ACC112 (cell line): ENCODE results near the gene PHKB.

Source experiments
- H2AFZ ChIP-seq: fragments of 200-600 bp; sonication (generic); one replicate; pipeline ENCODE4 v1.6.0; 2017; ENCODE audit warnings: antibody characterized with exemption, low read length; ENCODE audit not compliant: unreplicated experiment
- H3K27ac ChIP-seq: fragments of 200-600 bp; sonication (generic); 2 replicates; pipeline ENCODE4 v1.5.1; 2014; ENCODE audit warnings: low read depth, mild to moderate bottlenecking, antibody characterized with exemption, low read length, moderate library complexity
- H3K27me3 ChIP-seq: fragments of 200-600 bp; sonication (generic); 2 replicates; pipeline ENCODE4 v1.6.1; 2014; ENCODE audit warnings: mild to moderate bottlenecking, antibody characterized with exemption, low read length, moderate library complexity, mixed read lengths; ENCODE audit not compliant: insufficient read depth
- H3K36me3 ChIP-seq: fragments of 200-600 bp; sonication (generic); 2 replicates; pipeline ENCODE4 v1.6.1; 2016; ENCODE audit warnings: mild to moderate bottlenecking, antibody characterized with exemption, low read length, moderate library complexity, mixed read lengths; ENCODE audit not compliant: insufficient read depth
- H3K4me1 ChIP-seq: fragments of 200-600 bp; sonication (generic); one replicate; pipeline ENCODE4 v1.6.1; 2016; ENCODE audit warnings: low read length, mixed read lengths; ENCODE audit not compliant: insufficient read depth, unreplicated experiment, control insufficient read depth
- H3K4me3 ChIP-seq: fragments of 200-600 bp; sonication (generic); 2 replicates; pipeline ENCODE4 v1.5.1; 2014; ENCODE audit warnings: mild to moderate bottlenecking, low read depth, low read length
- H3K79me2 ChIP-seq: fragments of 200-600 bp; sonication (generic); one replicate; pipeline ENCODE4 v1.6.0; 2016; ENCODE audit warnings: low read length; ENCODE audit not compliant: control insufficient read depth, unreplicated experiment, insufficient read depth

PHKB gene

DNA sequence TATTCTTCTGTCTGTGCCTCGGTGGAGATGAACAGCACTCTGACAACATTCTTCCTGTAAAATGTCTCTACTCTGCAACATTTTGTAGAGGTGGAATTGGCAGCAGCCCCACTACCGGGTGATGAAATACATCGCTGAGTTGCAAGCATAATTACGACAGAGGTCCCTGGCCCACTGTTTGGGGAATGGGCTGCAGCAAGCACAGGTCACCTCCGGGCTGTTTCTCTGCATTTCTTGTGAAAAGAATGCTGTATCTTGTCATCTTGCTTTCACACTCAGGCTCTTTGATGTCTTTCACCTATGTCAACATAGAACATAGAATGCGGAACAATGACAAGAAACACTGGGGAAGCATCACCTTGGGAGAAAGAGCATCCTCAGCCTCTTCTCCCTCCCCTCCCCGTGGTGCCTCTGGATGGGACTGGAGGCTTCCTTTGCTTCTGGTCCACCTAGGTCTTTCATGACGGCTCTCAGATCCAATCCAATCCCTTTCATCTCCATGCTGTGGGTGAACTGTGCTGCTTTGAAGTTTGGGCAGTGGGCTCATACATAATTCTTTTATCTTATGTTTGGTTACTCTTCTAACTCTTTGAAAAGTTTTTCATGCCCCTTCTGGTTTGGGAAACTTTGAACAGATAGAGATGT lies 265.0 kb downstream of the PHKB start:
- Histone ChIP-seq H3K27ac (no peak overlapping the region), H3K79me2 (no peaks in the 10 kb centered on the region), H3K27me3 (no peaks in the 10 kb centered on the region; the same call in 1 of the 2 replicates), H3K36me3 (no peaks in the 10 kb centered on the region), H2AFZ (no peak overlapping the region), H3K4me1 (peaks cover 8% of the 10 kb centered on the region), H3K4me3 (no peak overlapping the region)

DNA sequence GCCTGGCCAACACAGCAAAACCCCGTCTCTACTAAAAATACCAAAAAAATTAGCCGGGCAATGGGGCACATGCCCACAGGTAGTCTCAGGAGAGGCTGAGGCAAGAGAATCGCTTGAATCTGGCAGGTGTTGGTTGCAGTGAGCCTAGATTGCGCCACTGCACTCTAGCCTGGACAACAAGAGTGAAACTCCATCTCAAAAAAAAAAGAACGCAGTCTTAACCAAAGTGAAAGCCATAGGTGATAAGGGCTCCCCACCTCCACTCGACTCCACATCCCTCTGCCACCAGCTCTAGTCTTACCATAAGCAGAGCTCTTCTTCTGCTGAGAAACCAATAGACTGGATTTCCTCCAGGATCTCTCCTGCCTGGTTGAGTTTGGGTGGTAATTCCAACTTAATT lies 266.0 kb downstream of the PHKB start:
- Histone ChIP-seq H3K4me1 (peaks cover 18% of the 10 kb centered on the region), H3K27ac (no peak overlapping the region), H3K79me2 (no peaks in the 10 kb centered on the region), H3K27me3 (no peaks in the 10 kb centered on the region; the same call in 1 of the 2 replicates), H3K36me3 (no peaks in the 10 kb centered on the region), H2AFZ (no peak overlapping the region), H3K4me3 (no peak overlapping the region)

DNA sequence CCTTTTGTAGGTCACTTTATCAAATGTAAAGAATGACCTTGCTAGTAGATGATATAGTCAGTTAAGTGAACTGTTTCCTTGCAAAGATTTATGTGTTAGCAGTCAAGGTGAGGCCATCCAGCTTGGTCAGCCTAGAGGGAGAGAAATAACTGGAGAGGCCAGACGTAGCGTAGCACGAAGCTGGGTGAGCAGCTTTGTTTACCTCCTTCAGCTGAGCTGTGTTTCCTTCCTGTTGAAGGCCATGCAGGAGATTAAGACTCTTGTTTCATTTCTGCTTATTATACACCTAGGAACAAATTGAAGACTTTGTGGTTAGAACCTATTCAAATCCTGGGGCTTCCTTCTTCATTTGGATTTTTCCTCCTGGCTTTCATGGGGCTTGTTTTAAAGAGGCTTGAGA lies 267.1 kb downstream of the PHKB start:
- H3K27ac ChIP-seq = no peak overlapping the region
- no peaks in the 10 kb centered on the region; the same call in 1 of the 2 replicates for H3K27me3 ChIP-seq
- no peaks in the 10 kb centered on the region for H3K79me2 ChIP-seq
- no peaks in the 10 kb centered on the region for H3K36me3 ChIP-seq
- no peak overlapping the region for H3K4me3 ChIP-seq
- no peak overlapping the region for H2AFZ ChIP-seq
- H3K4me1 ChIP-seq = peaks cover 23% of the 10 kb centered on the region

DNA sequence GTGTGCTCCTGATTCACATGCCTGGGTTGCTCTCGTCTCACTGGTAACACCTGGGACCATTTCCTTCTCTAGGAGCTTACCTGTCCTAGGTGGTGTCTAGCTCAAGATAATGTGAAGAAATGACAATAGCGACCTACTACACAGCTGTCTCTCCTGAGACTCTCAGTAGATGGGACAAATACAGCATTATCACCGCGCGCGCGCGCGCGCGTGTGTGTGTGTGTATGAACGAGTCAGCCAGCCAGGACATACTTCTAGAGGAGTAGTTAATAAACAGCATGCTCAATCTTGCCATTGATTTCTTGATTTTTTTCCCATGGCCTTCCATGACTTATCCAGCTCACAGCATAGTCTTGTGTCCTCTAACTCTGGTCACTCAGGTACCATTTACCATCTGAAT lies 268.6 kb downstream of the PHKB start:
- no peak overlapping the region for H3K4me3 ChIP-seq
- peaks cover 26% of the 10 kb centered on the region for H3K4me1 ChIP-seq
- H3K27ac ChIP-seq = no peak overlapping the region
- no peak overlapping the region for H2AFZ ChIP-seq
- no peaks in the 10 kb centered on the region for H3K79me2 ChIP-seq
- no peaks in the 10 kb centered on the region; the same call in 1 of the 2 replicates for H3K27me3 ChIP-seq
- H3K36me3 ChIP-seq = no peaks in the 10 kb centered on the region

DNA sequence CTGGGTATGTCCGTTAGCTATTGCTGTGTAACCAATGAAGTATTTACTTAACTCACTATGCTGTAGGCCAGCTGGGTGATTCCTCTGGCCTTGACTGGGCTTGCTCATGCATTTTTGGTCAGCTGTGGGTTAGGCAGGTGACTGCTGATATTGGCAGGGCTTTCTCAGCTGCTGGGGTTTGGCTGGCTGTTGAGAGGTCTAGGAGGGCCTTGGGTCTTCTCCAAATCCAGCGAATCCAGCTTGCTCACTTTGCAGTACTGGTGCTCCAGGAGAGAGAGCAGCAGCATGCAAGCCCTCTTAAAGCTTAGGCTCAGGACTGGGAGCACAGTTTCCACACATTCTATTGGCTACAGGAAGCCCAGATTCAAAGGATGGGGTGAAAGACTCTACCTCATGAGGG lies 270.1 kb downstream of the PHKB start:
- no peak overlapping the region for H3K27ac ChIP-seq
- H3K4me3 ChIP-seq = no peak overlapping the region
- H2AFZ ChIP-seq = no peak overlapping the region

DNA sequence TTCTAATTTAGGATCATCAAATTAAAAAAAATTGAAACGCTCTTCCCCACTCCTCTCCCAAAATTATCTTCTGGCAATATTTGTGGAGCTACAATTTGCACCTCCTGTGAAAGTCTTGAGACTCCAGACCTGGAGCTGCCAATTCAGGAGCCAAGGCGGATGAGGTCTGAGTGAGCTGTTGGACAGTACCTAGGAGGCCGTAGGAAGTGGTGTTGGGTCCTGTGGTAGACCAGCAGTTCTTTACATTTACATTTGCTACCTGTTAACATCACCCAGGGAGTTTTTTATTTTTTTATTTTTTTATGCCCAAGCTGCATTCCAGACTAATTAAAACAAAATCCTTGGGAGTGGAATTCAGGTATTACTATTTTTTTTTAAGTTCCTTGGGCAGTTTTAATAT lies 271.0 kb downstream of the PHKB start:
- peaks cover 26% of the 10 kb centered on the region for H3K4me1 ChIP-seq
- peak overlapping the region; percentile 75 for H3K27ac ChIP-seq
- H3K36me3 ChIP-seq = no peaks in the 10 kb centered on the region
- H3K4me3 ChIP-seq = peak overlapping the region; percentile 61; the same call in 1 of the 2 replicates
- no peaks in the 10 kb centered on the region for H3K27me3 ChIP-seq
- no peak overlapping the region for H2AFZ ChIP-seq
- H3K79me2 ChIP-seq = no peaks in the 10 kb centered on the region

More for the DNA sequence above, 270.1 kb downstream of the PHKB start:
- H3K27me3 ChIP-seq = no peaks in the 10 kb centered on the region; the same call in 1 of the 2 replicates
- H3K79me2 ChIP-seq = no peaks in the 10 kb centered on the region
- H3K4me1 ChIP-seq = peaks cover 26% of the 10 kb centered on the region
- H3K36me3 ChIP-seq = no peaks in the 10 kb centered on the region

DNA sequence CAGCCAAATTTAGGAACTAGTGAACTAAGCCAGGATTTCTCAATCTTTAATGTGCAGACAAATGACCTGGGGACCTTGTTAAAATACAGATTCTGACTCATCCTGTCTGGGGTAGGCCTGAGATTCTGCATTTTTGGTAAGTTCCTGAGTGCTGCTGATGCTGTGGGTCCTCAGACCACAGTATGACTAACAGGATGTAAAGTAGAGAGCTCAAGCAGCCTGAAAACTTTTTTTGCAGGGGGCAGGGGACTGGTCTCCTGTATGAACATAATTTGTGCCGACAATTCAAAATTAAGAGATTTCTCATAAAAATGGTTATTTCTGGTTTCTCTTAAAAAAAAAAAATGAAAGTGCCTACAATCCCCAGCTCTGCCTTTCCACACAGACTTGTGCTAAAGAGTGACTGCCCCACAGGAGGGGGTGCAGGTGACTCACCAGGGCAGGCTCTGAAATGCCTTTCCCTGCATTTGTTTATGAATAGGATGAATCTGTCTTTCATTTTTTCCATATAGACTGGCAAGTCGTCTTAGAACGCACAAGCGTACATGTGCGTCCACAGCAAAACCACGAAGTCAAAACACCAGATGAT lies 271.5 kb downstream of the PHKB start:
- Histone ChIP-seq H2AFZ (peak overlapping the region; percentile 87), H3K79me2 (no peaks in the 10 kb centered on the region), H3K27me3 (no peaks in the 10 kb centered on the region), H3K36me3 (no peaks in the 10 kb centered on the region), H3K4me1 (peaks cover 26% of the 10 kb centered on the region), H3K27ac (peak overlapping the region; percentile 75), H3K4me3 (peak overlapping the region; percentile 61)

DNA sequence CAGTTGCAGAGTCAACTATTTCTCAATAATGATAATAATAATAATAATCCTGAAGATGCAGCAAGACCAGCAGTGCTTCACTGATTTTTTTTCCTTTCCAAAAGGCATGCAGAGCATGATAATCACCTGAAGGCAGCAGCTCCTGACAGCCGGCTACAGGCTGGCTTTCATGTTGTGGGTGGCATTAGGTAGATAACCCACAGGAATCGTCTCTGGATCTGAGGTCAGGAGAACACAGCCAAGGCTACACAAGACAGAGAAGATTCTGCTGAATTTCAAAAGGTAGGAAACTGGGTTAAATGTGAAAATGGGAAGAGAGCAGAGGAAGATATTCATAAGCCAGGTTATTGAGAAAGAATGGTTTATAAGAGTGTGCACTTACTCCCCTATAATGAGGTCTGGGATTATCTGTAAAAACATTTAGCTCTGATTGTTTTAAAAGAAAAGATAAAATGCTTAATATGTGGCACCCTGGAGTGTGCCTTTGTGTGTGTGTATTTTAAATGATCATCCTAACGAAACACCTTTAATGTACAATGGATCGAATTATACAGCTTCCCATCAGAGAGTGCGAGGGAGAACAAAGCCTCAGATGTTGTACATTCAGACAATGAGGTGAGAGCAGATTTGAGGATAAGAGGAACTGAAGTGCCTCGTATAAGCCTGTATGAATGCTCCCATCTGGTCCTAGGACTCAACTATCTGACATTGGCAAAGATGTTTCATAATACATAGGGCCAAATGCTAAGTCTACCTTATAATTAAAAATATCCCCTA lies 273.1 kb downstream of the PHKB start:
- Histone ChIP-seq H3K36me3 (no peaks in the 10 kb centered on the region), H3K27ac (no peak overlapping the region), H2AFZ (no peak overlapping the region), H3K79me2 (no peaks in the 10 kb centered on the region), H3K4me1 (peaks cover 26% of the 10 kb centered on the region), H3K4me3 (no peak overlapping the region), H3K27me3 (no peaks in the 10 kb centered on the region)

DNA sequence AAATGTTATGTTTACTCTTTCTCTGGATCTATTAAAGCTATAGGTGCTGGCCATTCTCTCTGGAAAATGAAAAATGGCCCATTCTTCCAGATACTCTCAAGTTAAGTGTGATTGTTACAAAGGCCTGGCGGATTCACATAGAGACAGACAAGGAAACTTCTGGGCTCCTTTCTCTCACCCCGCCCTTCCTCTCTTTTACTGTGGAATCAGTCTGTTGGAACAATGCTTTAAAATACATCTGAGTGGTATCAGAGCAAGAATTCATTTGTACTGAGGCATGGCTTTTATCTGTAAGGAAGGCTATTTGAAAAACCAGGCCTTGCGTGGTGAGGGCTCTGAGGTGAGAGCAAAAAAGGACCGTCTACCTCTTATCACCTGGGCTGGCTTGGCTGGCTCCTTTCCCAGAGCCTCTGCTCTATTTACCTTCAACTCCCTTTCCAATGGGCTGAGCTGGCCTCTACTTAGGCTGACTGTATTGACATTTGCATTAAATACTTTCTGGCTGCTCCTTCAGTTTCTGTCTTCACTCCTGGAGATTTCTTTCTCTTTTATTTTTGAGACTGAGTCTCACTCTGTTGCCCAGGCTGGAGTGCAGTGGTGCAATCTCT lies 274.0 kb downstream of the PHKB start:
- H2AFZ ChIP-seq = no peak overlapping the region
- H3K79me2 ChIP-seq = no peaks in the 10 kb centered on the region

DNA sequence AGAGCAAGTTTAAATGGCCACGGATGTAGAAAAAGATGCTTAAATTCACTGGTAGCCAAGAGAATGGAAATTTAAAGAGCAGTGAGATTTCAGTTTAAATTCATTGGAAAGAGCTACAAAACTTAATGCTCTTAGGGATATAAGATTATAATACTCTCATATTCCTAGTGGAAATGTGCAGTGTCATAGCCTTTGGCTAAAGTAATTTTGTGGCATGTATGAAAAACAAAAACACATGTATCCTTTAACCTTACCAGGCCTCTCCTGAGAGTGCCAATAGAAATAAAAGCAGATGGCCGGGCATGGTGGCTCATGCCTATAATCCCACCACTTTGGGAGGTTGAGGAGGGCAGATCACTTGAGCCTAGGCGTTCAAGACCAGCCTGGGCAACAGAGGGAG lies 289.2 kb downstream of the PHKB start:
- no peak overlapping the region for H3K4me3 ChIP-seq
- H3K27me3 ChIP-seq = no peaks in the 10 kb centered on the region
- H3K4me1 ChIP-seq = no peaks in the 10 kb centered on the region
- no peak overlapping the region for H2AFZ ChIP-seq
- H3K27ac ChIP-seq = no peak overlapping the region
- no peaks in the 10 kb centered on the region for H3K36me3 ChIP-seq
- no peaks in the 10 kb centered on the region for H3K79me2 ChIP-seq

More for the DNA sequence above, 274.0 kb downstream of the PHKB start:
- Histone ChIP-seq H3K27ac (no peak overlapping the region), H3K4me1 (peaks cover 26% of the 10 kb centered on the region), H3K36me3 (no peaks in the 10 kb centered on the region), H3K4me3 (no peak overlapping the region), H3K27me3 (no peaks in the 10 kb centered on the region)
